ENCODE measurements around the gene MPZL2. TPM values are rescaled to one million over a fixed set of nuclear protein-coding genes. Genes with fewer than 3 reads are reported as not detected.

The MPZL2 gene
- total RNA-seq, 1 experiment from 2014 or later = 69.9 TPM

- Mint-ChIP-seq H3K27me3 (ENCODE audit: insufficient read depth, unreplicated experiment) (no peaks in the 10 kb centered on the region), H3K36me3 (ENCODE audit: insufficient read depth, unreplicated experiment) (no peaks in the 10 kb centered on the region), H3K4me1 (ENCODE audit: low read depth, unreplicated experiment) (peaks cover 24% of the 10 kb centered on the region), H3K27ac (ENCODE audit: unreplicated experiment) (no peak overlapping the region), H3K9me3 (ENCODE audit: unreplicated experiment) (peaks cover 6% of the 10 kb centered on the region), H3K4me3 (ENCODE audit: unreplicated experiment) (no peak overlapping the region)
- peak in 1 of 2 experiments; percentile 35 for DNase-seq
- ChIA-PET POLR2A (interaction anchor here (0.7 to 0.9 kb wide), 3 partner anchors 26 to 43 kb away, joined by 3 to 4 read pairs (median 4); partner anchors contain the start of genes MPZL2 and MPZL3), CTCF (interaction anchor here (0.5 to 1.9 kb wide), 29 partner anchors 14 to 826 kb away, joined by 3 to 24 read pairs (median 3); partner anchors contain the start of genes HINFP, MPZL2 and MPZL3)
- Histone ChIP-seq H3K9me3 (no peaks in the 10 kb centered on the region), H3K4me1 (peaks cover 15% of the 10 kb centered on the region), H3K27me3 (replicated peaks; ENCODE audit: control insufficient read depth, insufficient read depth, low read length) (no peaks in the 10 kb centered on the region), H3K4me3 (ENCODE audit: low read depth, low read length) (no peak overlapping the region), H3K36me3 (ENCODE audit: control insufficient read depth, insufficient read depth, low read length) (no peaks in the 10 kb centered on the region)
- intact Hi-C loops (cut with micrococcal nuclease; ENCODE audit: unreplicated experiment) = no loop called here
- TF ChIP-seq CTCF (IDR thresholded peaks at IDR 0.05; ENCODE audit: insufficient read depth in 1 of 2, low read depth in 1 of 2, low read length in 1 of 2, severe bottlenecking in 1 of 2, unreplicated experiment in 1 of 2) = peak in 1 of 2 experiments; percentile 13
- BruUV-seq (replicated peaks) = no TSS peak
Measured at GRCh38 chr11:118295199-118295598, 31.1 kb upstream of the MPZL2 start.

GRCh38 chr11:118294053-118294452 lies 30.0 kb upstream of the MPZL2 start:
- intact Hi-C loops (cut with micrococcal nuclease; ENCODE audit: unreplicated experiment) = no loop called here
- H3K27me3 ChIP-seq (replicated peaks; ENCODE audit: control insufficient read depth, insufficient read depth, low read length) = no peaks in the 10 kb centered on the region
- no peaks in the 10 kb centered on the region for H3K36me3 ChIP-seq (ENCODE audit: control insufficient read depth, insufficient read depth, low read length)
- H3K4me1 ChIP-seq = peaks cover 15% of the 10 kb centered on the region
- no TSS peak for BruUV-seq (replicated peaks)
- ChIA-PET CTCF (interaction anchor here (0.6 kb wide), 1 partner anchor 113 kb away, joined by 5 read pairs; no protein-coding TSS in a partner anchor), POLR2A (no interaction called here)
- peaks cover 29% of the 10 kb centered on the region for H3K4me1 Mint-ChIP-seq (ENCODE audit: low read depth, unreplicated experiment)
- H3K27ac Mint-ChIP-seq (ENCODE audit: unreplicated experiment) = no peak overlapping the region
- TF ChIP-seq CTCF (IDR thresholded peaks at IDR 0.05; ENCODE audit: insufficient read depth in 1 of 2, low read depth in 1 of 2, low read length in 1 of 2, severe bottlenecking in 1 of 2, unreplicated experiment in 1 of 2) = no peak
- H3K27me3 Mint-ChIP-seq (ENCODE audit: insufficient read depth, unreplicated experiment) = no peaks in the 10 kb centered on the region
- no peak overlapping the region for H3K4me3 ChIP-seq (ENCODE audit: low read depth, low read length)
- H3K9me3 Mint-ChIP-seq (ENCODE audit: unreplicated experiment) = peaks cover 9% of the 10 kb centered on the region
- H3K4me3 Mint-ChIP-seq (ENCODE audit: unreplicated experiment) = no peak overlapping the region
- DNase-seq = no peak
- H3K9me3 ChIP-seq = no peaks in the 10 kb centered on the region
- H3K36me3 Mint-ChIP-seq (ENCODE audit: insufficient read depth, unreplicated experiment) = peaks cover 5% of the 10 kb centered on the region

- no peaks in the 10 kb centered on the region for H3K27me3 ChIP-seq (replicated peaks; ENCODE audit: control insufficient read depth, insufficient read depth, low read length)
Measured at GRCh38 chr11:118291477-118292135, 27.5 kb upstream of the MPZL2 start.

More at GRCh38 chr11:118291477-118292135, 27.5 kb upstream of the MPZL2 start:
- no peak for TF ChIP-seq CTCF (IDR thresholded peaks at IDR 0.05; ENCODE audit: insufficient read depth in 1 of 2, low read depth in 1 of 2, low read length in 1 of 2, severe bottlenecking in 1 of 2, unreplicated experiment in 1 of 2)
- no peaks in the 10 kb centered on the region for H3K36me3 ChIP-seq (ENCODE audit: control insufficient read depth, insufficient read depth, low read length)
- DNase-seq = no peak
- H3K27ac Mint-ChIP-seq (ENCODE audit: unreplicated experiment) = no peak overlapping the region
- no peak overlapping the region for H3K4me3 ChIP-seq (ENCODE audit: low read depth, low read length)
- intact Hi-C loops (cut with micrococcal nuclease; ENCODE audit: unreplicated experiment) = loop anchor here (1.0 kb wide), 5 partner anchors 27 to 146 kb away; partner anchors contain the start of gene MPZL2
- H3K4me1 ChIP-seq = peaks cover 15% of the 10 kb centered on the region
- no peaks in the 10 kb centered on the region for H3K27me3 Mint-ChIP-seq (ENCODE audit: insufficient read depth, unreplicated experiment)
- no TSS peak for BruUV-seq (replicated peaks)
- H3K4me1 Mint-ChIP-seq (ENCODE audit: low read depth, unreplicated experiment) = peaks cover 29% of the 10 kb centered on the region
- H3K9me3 Mint-ChIP-seq (ENCODE audit: unreplicated experiment) = peaks cover 9% of the 10 kb centered on the region
- ChIA-PET CTCF (interaction anchor here (0.6 to 2.3 kb wide), 9 partner anchors 27 to 225 kb away, joined by 3 to 41 read pairs (median 5); partner anchors contain the start of gene MPZL2), POLR2A (interaction anchor here (0.7 kb wide), 1 partner anchor 27 kb away, joined by 3 read pairs; the partner anchor contains the start of gene MPZL2)
- peaks cover 5% of the 10 kb centered on the region for H3K36me3 Mint-ChIP-seq (ENCODE audit: insufficient read depth, unreplicated experiment)
- H3K9me3 ChIP-seq = no peaks in the 10 kb centered on the region
- no peak overlapping the region for H3K4me3 Mint-ChIP-seq (ENCODE audit: unreplicated experiment)
